ENCODE data around the gene SOAT2.

DNA sequence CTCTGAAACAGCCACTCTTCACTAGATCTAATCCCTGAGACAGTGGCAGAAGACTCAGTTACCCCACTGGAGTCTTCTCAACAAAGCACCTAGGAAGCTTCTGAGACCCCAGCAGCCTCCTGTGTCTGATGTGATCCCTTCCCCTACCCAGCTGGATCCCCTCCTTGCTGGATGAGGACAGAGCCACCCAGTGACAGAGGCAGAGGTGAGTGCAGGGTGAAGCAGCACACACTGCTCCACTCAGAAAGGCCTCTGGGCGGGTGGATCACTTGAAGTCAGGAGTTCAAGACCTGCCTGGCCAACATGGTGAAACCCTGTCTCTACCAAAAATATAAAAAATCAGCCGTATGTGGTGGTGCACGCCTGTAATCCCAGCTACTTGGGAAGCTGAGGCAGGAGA lies 26.8 kb upstream of the SOAT2 start:
- TF ChIP-seq, protein P1, sequence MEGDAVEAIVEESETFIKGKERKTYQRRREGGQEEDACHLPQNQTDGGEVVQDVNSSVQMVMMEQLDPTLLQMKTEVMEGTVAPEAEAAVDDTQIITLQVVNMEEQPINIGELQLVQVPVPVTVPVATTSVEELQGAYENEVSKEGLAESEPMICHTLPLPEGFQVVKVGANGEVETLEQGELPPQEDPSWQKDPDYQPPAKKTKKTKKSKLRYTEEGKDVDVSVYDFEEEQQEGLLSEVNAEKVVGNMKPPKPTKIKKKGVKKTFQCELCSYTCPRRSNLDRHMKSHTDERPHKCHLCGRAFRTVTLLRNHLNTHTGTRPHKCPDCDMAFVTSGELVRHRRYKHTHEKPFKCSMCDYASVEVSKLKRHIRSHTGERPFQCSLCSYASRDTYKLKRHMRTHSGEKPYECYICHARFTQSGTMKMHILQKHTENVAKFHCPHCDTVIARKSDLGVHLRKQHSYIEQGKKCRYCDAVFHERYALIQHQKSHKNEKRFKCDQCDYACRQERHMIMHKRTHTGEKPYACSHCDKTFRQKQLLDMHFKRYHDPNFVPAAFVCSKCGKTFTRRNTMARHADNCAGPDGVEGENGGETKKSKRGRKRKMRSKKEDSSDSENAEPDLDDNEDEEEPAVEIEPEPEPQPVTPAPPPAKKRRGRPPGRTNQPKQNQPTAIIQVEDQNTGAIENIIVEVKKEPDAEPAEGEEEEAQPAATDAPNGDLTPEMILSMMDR (conservative IDR thresholded peaks at IDR 0.05 in 1 of 2, IDR thresholded peaks at IDR 0.05 in 1 of 2; ENCODE audit: low read depth in 1 of 2, low read length in 2 of 2) = no peak
- no peak for TF ChIP-seq EZH2 (IDR thresholded peaks at IDR 0.05; ENCODE audit: low read length, missing control alignments)
